Measurements from ENCODE around the gene CNGB1. TPM values are rescaled to one million over a fixed set of nuclear protein-coding genes. Genes with fewer than 3 reads are reported as not detected.

Gene CNGB1
- total and polyA plus RNA-seq, 2 donors from 2014 or later, result not detected

GRCh38 chr16:57892041-57892440, 78.9 kb downstream of the CNGB1 start:
- no peak overlapping the region for H3K27ac ChIP-seq (ENCODE audit: low read depth in 2 of 2, low read length in 2 of 2)
- DNase-seq (no peak), FAIRE-seq (no peak)
- H3K4me3 ChIP-seq (ENCODE audit: low read length in 3 of 3), result no peak overlapping the region
- no peaks in the 10 kb centered on the region for H3K36me3 ChIP-seq (ENCODE audit: control insufficient read depth in 2 of 3, insufficient read depth in 3 of 3, low read length in 3 of 3)
- H3K9ac ChIP-seq (ENCODE audit: low read length in 3 of 3), result no peak overlapping the region
- intact Hi-C loops (cut with DNase I), result no loop called here
- no peaks in the 10 kb centered on the region for H3K9me3 ChIP-seq (ENCODE audit: control insufficient read depth in 2 of 3, insufficient read depth in 1 of 3, low read length in 3 of 3)
- no peaks in the 10 kb centered on the region for H3K27me3 ChIP-seq (ENCODE audit: control insufficient read depth, insufficient read depth, low read length)
- H3K4me1 ChIP-seq (ENCODE audit: control insufficient read depth in 2 of 3, insufficient read depth in 2 of 3, low read depth in 1 of 3, low read length in 3 of 3), result peaks cover 0 to 3% (median 0%) of the 10 kb centered on the region in 3 donors
- TF ChIP-seq CTCF (IDR thresholded peaks at IDR 0.05; ENCODE audit: borderline replicate concordance, extremely low read depth, insufficient read depth), result no peak

GRCh38 chr16:57890752-57891111, 80.2 kb downstream of the CNGB1 start:
- no peak for FAIRE-seq
- intact Hi-C loops (cut with DNase I), result no loop called here
- H3K27ac ChIP-seq (ENCODE audit: low read depth in 2 of 2, low read length in 2 of 2), result no peak overlapping the region
- no peaks in the 10 kb centered on the region for H3K9me3 ChIP-seq (ENCODE audit: control insufficient read depth in 2 of 3, insufficient read depth in 1 of 3, low read length in 3 of 3)
- H3K36me3 ChIP-seq (ENCODE audit: control insufficient read depth in 2 of 3, insufficient read depth in 3 of 3, low read length in 3 of 3), result no peaks in the 10 kb centered on the region
- no peak overlapping the region for H3K9ac ChIP-seq (ENCODE audit: low read length in 3 of 3)
- no peak for TF ChIP-seq CTCF (IDR thresholded peaks at IDR 0.05; ENCODE audit: borderline replicate concordance, extremely low read depth, insufficient read depth)
- H3K27me3 ChIP-seq (ENCODE audit: control insufficient read depth, insufficient read depth, low read length), result no peaks in the 10 kb centered on the region
- no peak overlapping the region for H3K4me3 ChIP-seq (ENCODE audit: low read length in 3 of 3)
- DNase-seq, result no peak
- H3K4me1 ChIP-seq (ENCODE audit: control insufficient read depth in 2 of 3, insufficient read depth in 2 of 3, low read depth in 1 of 3, low read length in 3 of 3), result peaks cover 0 to 3% (median 0%) of the 10 kb centered on the region in 3 donors

GRCh38 chr16:57889960-57890751, 80.8 kb downstream of the CNGB1 start:
- no peak for TF ChIP-seq CTCF (IDR thresholded peaks at IDR 0.05; ENCODE audit: borderline replicate concordance, extremely low read depth, insufficient read depth)
- Histone ChIP-seq H3K36me3 (ENCODE audit: control insufficient read depth in 2 of 3, insufficient read depth in 3 of 3, low read length in 3 of 3) (no peaks in the 10 kb centered on the region), H3K4me3 (ENCODE audit: low read length in 3 of 3) (no peak overlapping the region), H3K27me3 (ENCODE audit: control insufficient read depth, insufficient read depth, low read length) (no peaks in the 10 kb centered on the region), H3K27ac (ENCODE audit: low read depth in 2 of 2, low read length in 2 of 2) (no peak overlapping the region), H3K4me1 (ENCODE audit: control insufficient read depth in 2 of 3, insufficient read depth in 2 of 3, low read depth in 1 of 3, low read length in 3 of 3) (peaks cover 0 to 3% (median 0%) of the 10 kb centered on the region in 3 donors), H3K9me3 (ENCODE audit: control insufficient read depth in 2 of 3, insufficient read depth in 1 of 3, low read length in 3 of 3) (no peaks in the 10 kb centered on the region), H3K9ac (ENCODE audit: low read length in 3 of 3) (no peak overlapping the region)
- FAIRE-seq (no peak), DNase-seq (no peak)
- intact Hi-C loops (cut with DNase I), result no loop called here
